Right lobe of liver (tissue), 6 donors: ENCODE measurements around the gene JKAMP. TPM values are rescaled to one million over a fixed set of nuclear protein-coding genes. Genes with fewer than 3 reads are reported as not detected.

ENCODE experiments used
- ATAC-seq, 4 donors: fragments of 200-7000 bp; cut with Tn5 transposase; one replicate each; pipeline ENCODE4 v1.9.1; 2020; ENCODE audit warnings: mild to moderate bottlenecking in 4 of 4, moderate library complexity in 4 of 4
- DNase-seq, 3 donors: peaks; one replicate each; pipeline ENCODE4 v3.0.0-alpha.2; 2020
- H3K27ac ChIP-seq, 3 donors: fragments of 200-600 bp; one replicate each; pipeline ENCODE4 v1.8.0; 2022
- H3K27me3 ChIP-seq, 2 donors: fragments of 200-600 bp; one replicate each; pipeline ENCODE4 v1.8.0; 2022
- H3K36me3 ChIP-seq, 4 donors: fragments of 200-600 bp; sonication (generic) in 1 of 4; one replicate each; pipeline versions ENCODE4 v1.5.1 to v1.8.0; 2017 to 2022; ENCODE audit warnings: control low read depth in 1 of 4
- H3K4me1 ChIP-seq, 4 donors: fragments of 200-600 bp; sonication (generic) in 1 of 4; one replicate each; pipeline versions ENCODE4 v1.5.1 to v1.8.0; 2017 to 2022; ENCODE audit warnings: control low read depth in 1 of 4
- H3K4me3 ChIP-seq, 3 donors: fragments of 200-600 bp; one replicate each; pipeline ENCODE4 v1.8.0; 2022
- H3K9me3 ChIP-seq, 4 donors: fragments of 200-600 bp; sonication (generic) in 1 of 4; one replicate each; pipeline versions ENCODE4 v1.5.1 to v1.8.0; 2017 to 2022; ENCODE audit warnings: control low read depth in 1 of 4
- CTCF ChIP-seq, 4 donors: fragments of 200-600 bp in 3 of 4; fragments of 450-650 bp in 1 of 4; IDR thresholded peaks; one replicate each; pipeline versions ENCODE4 v1.5.1 to v1.8.0; 2016 to 2022; ENCODE audit warnings: antibody characterized with exemption in 4 of 4, mild to moderate bottlenecking in 2 of 4
- POLR2A ChIP-seq: fragments of 450-650 bp; IDR thresholded peaks from one replicate; pipeline ENCODE4 v1.6.1; 2017; ENCODE audit warnings: antibody characterized with exemption, mild to moderate bottlenecking
- WGBS: methylation state at CpG from one replicate; pipeline ENCODE4 v1.1.6; 2018; ENCODE audit warnings: low coverage, low lambda C conversion rate; ENCODE audit not compliant: insufficient coverage; ENCODE audit errors: missing lambda C conversion rate; 5-methylcytosine and 5-hydroxymethylcytosine counted together
- intact Hi-C, 2 donors: fragments of 100-400 bp; cut with DNase I; formaldehyde crosslinking; loops; one replicate each; pipeline versions ENCODE4 v1.11.2 to v1.14.1; 2022
- total RNA-seq, 6 experiments: library from RNA; depleted of rRNA in 2 of 6; stranded (reverse); fragments of >200 nt in 2 of 6; fragmentation: NEBNext Ultra II Directional in 3 of 6; extraction: Animal tissue kit (Norgen Biotek cat#: 25700) in 3 of 6; gene quantifications; one replicate each; pipeline versions ENCODE4 v1.1.0 to v1.2.4, GENCODE V29; 2016 to 2023
- donor health status: DM: no; HTN: yes; CAD: no.
- donor health status: DM: no; HTN: no; CAD: no.
- donor health status: DM: no; HTN: no; CAD: no.
- donor health status: DM: no; HTN: yes; CAD: no.
- donor health status: DM: no; HTN: yes; CAD: no.

Gene JKAMP
- total RNA-seq, 6 experiments from 2014 or later, result 15.3 to 32.3 (median 16.1) TPM

GRCh38 chr14:59481871-59482540, 2.3 kb upstream of the JKAMP start:
- peaks cover 0 to 20% (median 1%) of the 10 kb centered on the region in 4 donors for H3K36me3 ChIP-seq

GRCh38 chr14:59482541-59483331, 1.6 kb upstream of the JKAMP start:
- no peaks in the 10 kb centered on the region for H3K9me3 ChIP-seq
- intact Hi-C loops, result no loop called here
- peak overlapping the region; percentile 53 to 93 (median 90) for H3K4me3 ChIP-seq
- DNase-seq, result peak in 1 of 3 donors; percentile 52
- TF ChIP-seq POLR2A, result no peak
- TF ChIP-seq CTCF (IDR thresholded peaks at IDR 0.05), result no peak
- 24% methylated on average over 5 of the region's 6 CpGs for WGBS
- H3K36me3 ChIP-seq, result peaks cover 0 to 19% (median 3%) of the 10 kb centered on the region in 4 donors
- peak overlapping the region; percentile 91 to 93 (median 92) for H3K27ac ChIP-seq
- peaks cover 0 to 30% (median 11%) of the 10 kb centered on the region in 4 donors for H3K4me1 ChIP-seq
- no peaks in the 10 kb centered on the region for H3K27me3 ChIP-seq
- peak in 1 of 4 donors; percentile 16 for ATAC-seq

More at GRCh38 chr14:59481871-59482540, 2.3 kb upstream of the JKAMP start:
- Histone ChIP-seq H3K4me1 (peaks cover 0 to 30% (median 11%) of the 10 kb centered on the region in 4 donors), H3K27ac (peak overlapping the region; percentile 11 to 93 (median 92)), H3K27me3 (no peaks in the 10 kb centered on the region), H3K9me3 (no peaks in the 10 kb centered on the region), H3K4me3 (peak overlapping the region in 2 of 3 donors; percentile 90 to 93)
- intact Hi-C loops, result no loop called here
- WGBS, result 25% methylated on average over 2 of the region's 2 CpGs
- TF ChIP-seq POLR2A (no peak), CTCF (IDR thresholded peaks at IDR 0.05) (no peak)
- ATAC-seq, result peak in 2 of 4 donors; percentile 0 to 2
- DNase-seq, result no peak

GRCh38 chr14:59483363-59483762, 954 bp upstream of the JKAMP start:
- no peaks in the 10 kb centered on the region for H3K9me3 ChIP-seq
- peaks cover 0 to 30% (median 11%) of the 10 kb centered on the region in 4 donors for H3K4me1 ChIP-seq
- DNase-seq, result peak in 1 of 3 donors; percentile 45
- ATAC-seq, result peak in 2 of 4 donors; percentile 0 to 1
- peak overlapping the region; percentile 53 to 93 (median 90) for H3K4me3 ChIP-seq
- intact Hi-C loops, result no loop called here
- H3K36me3 ChIP-seq, result peaks cover 0 to 17% (median 2%) of the 10 kb centered on the region in 4 donors
- WGBS, result 0% methylated on average over 16 of the region's 16 CpGs
- no peak for TF ChIP-seq CTCF (IDR thresholded peaks at IDR 0.05)
- TF ChIP-seq POLR2A, result no peak
- H3K27me3 ChIP-seq, result no peaks in the 10 kb centered on the region
- H3K27ac ChIP-seq, result peak overlapping the region; percentile 91 to 93 (median 92)

GRCh38 chr14:59484639-59485175, 390 bp downstream of the JKAMP start:
- H3K9me3 ChIP-seq, result no peaks in the 10 kb centered on the region
- WGBS, result under 1% methylated on average over 17 of the region's 32 CpGs
- TF ChIP-seq CTCF (IDR thresholded peaks at IDR 0.05), result no peak
- TF ChIP-seq POLR2A, result no peak
- peak overlapping the region; percentile 53 to 93 (median 90) for H3K4me3 ChIP-seq
- intact Hi-C loops, result no loop called here
- peaks cover 0 to 30% (median 11%) of the 10 kb centered on the region in 4 donors for H3K4me1 ChIP-seq
- H3K27ac ChIP-seq, result peak overlapping the region; percentile 91 to 93 (median 92)
- peaks cover 0 to 19% (median 2%) of the 10 kb centered on the region in 4 donors for H3K36me3 ChIP-seq
- no peak for DNase-seq
- H3K27me3 ChIP-seq, result no peaks in the 10 kb centered on the region
- ATAC-seq, result peak; percentile 58 to 71 (median 60)
